H1 (cell line): ENCODE measurements around the gene APLP2. TPM values are rescaled to one million over a fixed set of nuclear protein-coding genes. Genes with fewer than 3 reads are reported as not detected.

Experiments
- CTCF ChIA-PET: fragments of 300-600 bp; sonication (Branson Sonifier 250); formaldehyde crosslinking; loops from one replicate; lab custom pipeline; 2021; ENCODE audit not compliant: partially characterized antibody; lab: Charles Lee
- POLR2A ChIA-PET: fragments of 300-600 bp; sonication (Branson Sonifier 250); formaldehyde crosslinking; loops from one replicate; lab custom pipeline; 2021; ENCODE audit warnings: inconsistent platforms; ENCODE audit not compliant: partially characterized antibody; lab: Charles Lee
- DNase-seq, 2 experiments: peaks; one replicate each; pipeline versions ENCODE4 v3.0.0 to v3.0.0-alpha.2; 2010 to 2022; ENCODE audit warnings: low spot score in 2 of 2, low read depth in 1 of 2, mixed read lengths in 1 of 2
- FAIRE-seq: peaks from 2 replicates; lab custom pipeline; 2011; peaks lifted over from hg19 to GRCh38; lab: Jason Lieb, UNC
- H2AFZ ChIP-seq: 2 replicates; pipeline ENCODE4 v1.8.1; 2012; ENCODE audit warnings: low read length, inconsistent platforms
- H2AK5ac ChIP-seq: 2 replicates; pipeline ENCODE4 v1.6.1; 2013; ENCODE audit warnings: low read depth, low read length
- H2BK120ac ChIP-seq: replicated peaks from 2 replicates; pipeline ENCODE3; 2013; ENCODE audit warnings: low read depth, low read length, inconsistent platforms
- H2BK12ac ChIP-seq: 2 replicates; pipeline ENCODE4 v1.6.1; 2013; ENCODE audit warnings: low read depth, low read length
- H2BK15ac ChIP-seq: 2 replicates; pipeline ENCODE4 v1.6.1; 2013; ENCODE audit warnings: low read length
- H2BK20ac ChIP-seq: 2 replicates; pipeline ENCODE4 v1.6.1; 2013; ENCODE audit warnings: low read length
- H2BK5ac ChIP-seq: 2 replicates; pipeline ENCODE4 v1.6.1; 2013; ENCODE audit warnings: low read depth, low read length
- H3K14ac ChIP-seq: 2 replicates; pipeline ENCODE4 v1.6.1; 2013; ENCODE audit warnings: inconsistent platforms; ENCODE audit not compliant: insufficient read length
- H3K18ac ChIP-seq: 2 replicates; pipeline ENCODE4 v1.6.1; 2013; ENCODE audit warnings: low read length; ENCODE audit errors: extremely low read depth
- H3K23ac ChIP-seq: 2 replicates; pipeline ENCODE4 v1.6.1; 2013; ENCODE audit warnings: inconsistent platforms; ENCODE audit not compliant: insufficient read length
- H3K23me2 ChIP-seq: 2 replicates; pipeline ENCODE4 v1.6.1; 2013; ENCODE audit warnings: low read depth, low read length
- H3K27ac ChIP-seq: 2 replicates; pipeline ENCODE4 v1.6.1; 2011; ENCODE audit warnings: low read depth, low read length, inconsistent platforms
- H3K27me3 ChIP-seq, 4 experiments: replicated peaks in 1 of 4; 1 replicate in 1 of 4; 2 replicates in 3 of 4; pipeline versions ENCODE4 v1.6.1 to v1.8.1; 2011 to 2013; ENCODE audit warnings: low read length in 3 of 4, mild to moderate bottlenecking in 3 of 4, inconsistent platforms in 2 of 4, mixed read lengths in 2 of 4, moderate library complexity in 1 of 4; ENCODE audit not compliant: control insufficient read depth in 3 of 4, insufficient read depth in 3 of 4; ENCODE audit errors: extremely low read depth in 1 of 4
- H3K36me3 ChIP-seq, 4 experiments: 2 replicates each; pipeline versions ENCODE4 v1.6.1 to v1.8.1; 2011 to 2013; ENCODE audit warnings: mild to moderate bottlenecking in 4 of 4, low read length in 3 of 4, moderate library complexity in 2 of 4, control low read depth in 1 of 4, inconsistent platforms in 1 of 4; ENCODE audit not compliant: insufficient read depth in 4 of 4, control insufficient read depth in 2 of 4
- H3K4ac ChIP-seq: replicated peaks from 2 replicates; pipeline ENCODE3; 2013; ENCODE audit warnings: low read length, low read depth, mixed read lengths, inconsistent platforms; ENCODE audit not compliant: insufficient read length
- H3K4me1 ChIP-seq, 4 experiments: replicated peaks in 1 of 4; 1 replicate in 1 of 4; 2 replicates in 3 of 4; pipeline versions ENCODE4 v1.6.1 to v1.8.1; 2011 to 2013; ENCODE audit warnings: low read length in 3 of 4, inconsistent platforms in 2 of 4, mixed read lengths in 1 of 4; ENCODE audit not compliant: insufficient read depth in 4 of 4, control insufficient read depth in 3 of 4
- H3K4me2 ChIP-seq, 2 experiments: 2 replicates each; pipeline versions ENCODE4 v1.6.1 to v1.8.1; 2011 to 2013; ENCODE audit warnings: low read depth in 2 of 2, low read length in 2 of 2, control low read depth in 1 of 2, inconsistent platforms in 1 of 2, mild to moderate bottlenecking in 1 of 2; ENCODE audit not compliant: insufficient read depth in 1 of 2
- H3K4me3 ChIP-seq, 4 experiments: fragments of 200-600, 300-600 bp in 1 of 4; sonication (generic), shearing (Covaris generic), sonication (Bioruptor Twin) in 1 of 4; 2 replicates each; pipeline versions ENCODE4 v1.5.1 to v1.8.1; 2011 to 2016; ENCODE audit warnings: low read length in 4 of 4, low read depth in 3 of 4, control low read depth in 2 of 4, inconsistent platforms in 2 of 4, mild to moderate bottlenecking in 2 of 4, mixed read lengths in 1 of 4, moderate library complexity in 1 of 4; ENCODE audit not compliant: insufficient read depth in 2 of 4; ENCODE audit errors: extremely low read depth in 1 of 4
- H3K56ac ChIP-seq: replicated peaks from 2 replicates; pipeline ENCODE3; 2013; ENCODE audit warnings: low read depth, mild to moderate bottlenecking, mixed read lengths, low read length, inconsistent platforms; ENCODE audit not compliant: insufficient read length
- H3K79me1 ChIP-seq: 2 replicates; pipeline ENCODE4 v1.6.1; 2013; ENCODE audit warnings: low read depth, low read length, control low read depth
- H3K79me2 ChIP-seq, 2 experiments: 2 replicates each; pipeline versions ENCODE4 v1.6.1 to v1.8.1; 2012 to 2013; ENCODE audit warnings: low read length in 2 of 2, mild to moderate bottlenecking in 2 of 2, inconsistent platforms in 1 of 2; ENCODE audit not compliant: insufficient read depth in 2 of 2, control insufficient read depth in 1 of 2
- H3K9ac ChIP-seq, 4 experiments: replicated peaks in 1 of 4; 1 replicate in 1 of 4; 2 replicates in 3 of 4; pipeline versions ENCODE4 v1.6.1 to v1.8.1; 2011 to 2013; ENCODE audit warnings: low read depth in 3 of 4, low read length in 3 of 4, control low read depth in 2 of 4, mild to moderate bottlenecking in 2 of 4, moderate library complexity in 2 of 4, inconsistent platforms in 1 of 4; ENCODE audit errors: extremely low read depth in 1 of 4
- H3K9me3 ChIP-seq, 2 experiments: 2 replicates each; pipeline versions ENCODE4 v1.6.1 to v1.8.1; 2012 to 2013; ENCODE audit warnings: mild to moderate bottlenecking in 2 of 2, moderate library complexity in 2 of 2, control low read depth in 1 of 2, inconsistent platforms in 1 of 2, low read depth in 1 of 2, low read length in 1 of 2, mixed read lengths in 1 of 2; ENCODE audit not compliant: insufficient read depth in 2 of 2
- H4K20me1 ChIP-seq, 2 experiments: replicated peaks in 1 of 2; 2 replicates each; pipeline versions ENCODE3 to v1.8.1; 2011 to 2013; ENCODE audit warnings: inconsistent platforms in 2 of 2, low read length in 2 of 2, mild to moderate bottlenecking in 1 of 2; ENCODE audit not compliant: insufficient read depth in 2 of 2, control insufficient read depth in 1 of 2
- H4K5ac ChIP-seq: 2 replicates; pipeline ENCODE4 v1.6.1; 2013; ENCODE audit warnings: low read length, low read depth, mixed read lengths, inconsistent platforms; ENCODE audit not compliant: insufficient read length
- H4K8ac ChIP-seq: 2 replicates; pipeline ENCODE4 v1.8.0; 2013; ENCODE audit warnings: mild to moderate bottlenecking, moderate library complexity, low read length, inconsistent platforms; ENCODE audit not compliant: insufficient read depth; ENCODE audit errors: extremely low read depth
- H4K91ac ChIP-seq: replicated peaks from 2 replicates; pipeline ENCODE3; 2013; ENCODE audit warnings: low read length, mixed read lengths, inconsistent platforms; ENCODE audit not compliant: insufficient read length
- SP1 ChIP-seq: IDR thresholded peaks from 2 replicates; pipeline ENCODE4 v1.6.1; 2011; ENCODE audit warnings: low read depth, low read length
- SP2 ChIP-seq: IDR thresholded peaks from 2 replicates; pipeline ENCODE4 v1.6.1; 2012; ENCODE audit warnings: mild to moderate bottlenecking, low read length, inconsistent platforms
- WGBS, 2 experiments: shearing (Covaris generic) in 1 of 2; methylation state at CpG; one replicate each; pipeline versions ENCODE4 v1.1.6 to v1.1.7; 2013 to 2015; ENCODE audit warnings: low lambda C conversion rate in 2 of 2, mixed read lengths in 2 of 2, inconsistent platforms in 1 of 2, low coverage in 1 of 2, missing lambda C conversion rate in 1 of 2; ENCODE audit not compliant: insufficient replicate concordance in 2 of 2, insufficient coverage in 1 of 2, insufficient read length in 1 of 2; ENCODE audit errors: extremely low coverage in 1 of 2, missing lambda C conversion rate in 1 of 2; 5-methylcytosine and 5-hydroxymethylcytosine counted together
- polyA plus RNA-seq, 7 experiments: library from polyadenylated mRNA; depleted of rRNA in 3 of 7; stranded (reverse) in 5 of 7; unstranded in 2 of 7; fragments of >200 nt in 5 of 7; fragments of 200-250 nt in 2 of 7; gene quantifications; 1 replicate in 5 of 7; 2 replicates in 1 of 7; 4 replicates in 1 of 7; pipeline versions ENCODE4 v1.2.1 to v1.2.3, GENCODE V29; 2011 to 2013; ENCODE audit warnings: missing spikeins in 2 of 7, mixed read lengths in 2 of 7
- total RNA-seq: library from RNA; stranded (reverse); fragmentation: NEBNext Ultra II Directional; extraction: Animal tissue kit (Norgen Biotek cat#: 25700); gene quantifications from 2 replicates; pipeline ENCODE4 v1.2.1, GENCODE V29; 2021

Gene APLP2
- total and polyA plus RNA-seq, 2 of the 8 experiments (the other 6 are each of a cell fraction or from before 2014, with no cell fraction given): 222 to 315 TPM

DNA sequence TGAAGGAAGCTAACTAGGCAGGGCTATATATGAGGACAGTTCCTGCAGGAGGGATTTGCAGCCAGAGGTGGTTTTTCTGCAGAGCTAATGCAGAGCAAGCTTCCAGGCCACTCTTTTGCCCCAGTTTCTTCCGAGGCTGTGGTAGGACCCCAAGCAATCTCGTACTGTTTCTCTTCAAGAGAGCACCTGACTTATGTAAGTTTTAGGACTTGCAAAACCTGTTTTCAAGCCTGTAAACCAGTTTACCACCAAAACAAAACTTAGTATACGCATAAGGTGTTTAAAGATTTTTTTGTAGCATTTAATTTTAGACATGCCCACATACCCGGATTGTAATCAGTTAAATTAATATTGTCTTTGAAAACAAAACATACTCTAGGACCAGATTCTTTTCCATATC is 7.7 kb upstream of the APLP2 start:
- TF ChIP-seq SP2: no peak
- TF ChIP-seq SP1: no peak
- Histone ChIP-seq H4K20me1 (no peaks in the 10 kb centered on the region), H2BK15ac (no peak overlapping the region), H4K5ac (no peak overlapping the region), H3K79me2 (no peaks in the 10 kb centered on the region), H3K4me1 (no peaks in the 10 kb centered on the region), H2BK20ac (no peak overlapping the region), H4K8ac (no peak overlapping the region), H3K27ac (no peak overlapping the region), H2BK12ac (no peak overlapping the region), H4K91ac (no peak overlapping the region), H2AK5ac (no peak overlapping the region), H2BK120ac (no peak overlapping the region), H3K18ac (no peak overlapping the region), H3K14ac (no peak overlapping the region), H2BK5ac (no peak overlapping the region), H2AFZ (no peak overlapping the region), H3K23me2 (no peaks in the 10 kb centered on the region), H3K4ac (no peak overlapping the region), H3K9ac (no peak overlapping the region), H3K4me2 (no peak overlapping the region), H3K9me3 (no peaks in the 10 kb centered on the region), H3K27me3 (no peaks in the 10 kb centered on the region; a peak in 1 of 7 replicates), H3K79me1 (no peaks in the 10 kb centered on the region), H3K36me3 (no peaks in the 10 kb centered on the region), H3K4me3 (no peak overlapping the region), H3K56ac (no peak overlapping the region), H3K23ac (no peak overlapping the region)
- WGBS, 2 experiments: 83% methylated on average over 4 of the region's 4 CpGs; no CpG with 5 or more reads in 1 of the 2 experiments
- FAIRE-seq (no peak), DNase-seq (no peak)
- ChIA-PET POLR2A (no interaction called here), CTCF (interaction anchor here (1.0 to 1.5 kb wide), 2 partner anchors 69 to 70 kb away, joined by 3 to 6 read pairs; no protein-coding TSS in a partner anchor)
